Caco-2 (cell line): ENCODE results near the gene TPH2. TPM values are rescaled to one million over a fixed set of nuclear protein-coding genes. Genes with fewer than 3 reads are reported as not detected.

Experiments used
- BruUV-seq: library from RNA; stranded (reverse); fragments of 400-500 nt; replicated peaks from 2 replicates; lab custom pipeline; 2021; lab: Mats Ljungman, UMichigan
- CTCF ChIA-PET: fragments of 300-600 bp; sonication (Branson Sonifier 250); formaldehyde crosslinking; loops from one replicate; lab custom pipeline; 2022; ENCODE audit warnings: antibody characterized with exemption; lab: Charles Lee
- POLR2A ChIA-PET: fragments of 300-600 bp; sonication (Branson Sonifier 250); formaldehyde crosslinking; loops from one replicate; lab custom pipeline; 2022; ENCODE audit warnings: antibody characterized with exemption; lab: Charles Lee
- DNase-seq, 2 experiments: peaks; one replicate each; pipeline versions ENCODE4 v3.0.0 to v3.0.0-alpha.2; 2020 to 2022
- H3K27me3 ChIP-seq: replicated peaks from 2 replicates; pipeline ENCODE4 v1.6.0; 2011; ENCODE audit warnings: low read length; ENCODE audit not compliant: control insufficient read depth, insufficient read depth
- H3K36me3 ChIP-seq: 2 replicates; pipeline ENCODE4 v1.5.1; 2011; ENCODE audit warnings: low read length; ENCODE audit not compliant: control insufficient read depth, insufficient read depth
- H3K4me1 ChIP-seq: fragments of 250-450 bp; sonication (Bioruptor Pico); 2 replicates; pipeline ENCODE4 v1.5.1; 2020; ENCODE audit warnings: mild to moderate bottlenecking
- H3K4me3 ChIP-seq: 2 replicates; pipeline ENCODE4 v1.5.1; 2011; ENCODE audit warnings: low read depth, mild to moderate bottlenecking, control low read depth, low read length
- H3K9me3 ChIP-seq: fragments of 250-450 bp; sonication (Bioruptor Pico); 2 replicates; pipeline ENCODE4 v1.5.1; 2020; ENCODE audit warnings: mild to moderate bottlenecking, moderate library complexity
- H3K27ac Mint-ChIP-seq: one replicate; pipeline ENCODE4 v1.8.0; 2022; ENCODE audit warnings: mixed read lengths; ENCODE audit not compliant: unreplicated experiment
- H3K27me3 Mint-ChIP-seq: one replicate; pipeline ENCODE4 v1.8.0; 2022; ENCODE audit warnings: mixed read lengths; ENCODE audit not compliant: insufficient read depth, unreplicated experiment
- H3K36me3 Mint-ChIP-seq: one replicate; pipeline ENCODE4 v1.8.0; 2022; ENCODE audit warnings: mild to moderate bottlenecking, mixed read lengths; ENCODE audit not compliant: insufficient read depth, unreplicated experiment
- H3K4me1 Mint-ChIP-seq: one replicate; pipeline ENCODE4 v1.8.0; 2022; ENCODE audit warnings: low read depth, mixed read lengths; ENCODE audit not compliant: unreplicated experiment
- H3K4me3 Mint-ChIP-seq: one replicate; pipeline ENCODE4 v1.8.0; 2022; ENCODE audit warnings: mild to moderate bottlenecking, moderate library complexity, mixed read lengths; ENCODE audit not compliant: unreplicated experiment
- H3K9me3 Mint-ChIP-seq: one replicate; pipeline ENCODE4 v1.8.0; 2022; ENCODE audit warnings: mixed read lengths; ENCODE audit not compliant: unreplicated experiment
- intact Hi-C: fragments of 100-400 bp; cut with micrococcal nuclease; formaldehyde crosslinking; loops from one replicate; pipeline ENCODE4 v1.10.0; 2022; ENCODE audit not compliant: unreplicated experiment
- total RNA-seq: library from RNA; stranded (reverse); gene quantifications from 2 replicates; pipeline ENCODE4 v1.2.3, GENCODE V29; 2022
- TF ChIP-seq, protein P1 (sequence below), 2 experiments: fragments of 200-600 bp in 1 of 2; IDR thresholded peaks; 1 replicate in 1 of 2; 2 replicates in 1 of 2; pipeline versions ENCODE4 v1.5.1 to v1.8.0; 2011 to 2022; ENCODE audit warnings: antibody characterized with exemption in 1 of 2, control low read depth in 1 of 2, inconsistent platforms in 1 of 2, low read depth in 1 of 2, low read length in 1 of 2, mild to moderate bottlenecking in 1 of 2, moderate library complexity in 1 of 2; ENCODE audit not compliant: insufficient read depth in 1 of 2, severe bottlenecking in 1 of 2, unreplicated experiment in 1 of 2

TPH2 gene
- total RNA-seq, 1 experiment from 2014 or later, result not detected

DNA sequence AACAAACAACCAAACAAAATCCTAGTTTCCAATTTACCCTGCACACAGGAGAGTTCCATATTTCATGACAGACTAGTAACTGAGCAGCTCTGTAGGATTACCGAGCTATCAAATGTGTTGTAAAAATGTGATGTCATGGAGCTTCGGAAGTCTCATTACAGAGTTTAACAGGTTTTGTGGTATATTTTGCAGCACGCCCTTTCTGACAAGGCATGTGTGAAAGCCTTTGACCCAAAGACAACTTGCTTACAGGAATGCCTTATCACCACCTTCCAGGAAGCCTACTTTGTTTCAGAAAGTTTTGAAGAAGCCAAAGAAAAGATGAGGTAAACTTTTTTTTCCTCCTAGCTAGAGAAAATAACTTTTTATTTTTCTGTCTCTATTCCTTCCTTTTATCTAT, 92.4 kb downstream of the TPH2 start:
- peaks cover 6% of the 10 kb centered on the region for H3K27me3 Mint-ChIP-seq
- intact Hi-C loops, result no loop called here
- H3K9me3 ChIP-seq, result no peaks in the 10 kb centered on the region
- CTCF ChIA-PET, result no interaction called here
- H3K9me3 Mint-ChIP-seq, result no peaks in the 10 kb centered on the region
- no peak overlapping the region for H3K4me3 ChIP-seq
- POLR2A ChIA-PET, result no interaction called here
- H3K27me3 ChIP-seq, result no peaks in the 10 kb centered on the region
- H3K4me1 Mint-ChIP-seq, result no peaks in the 10 kb centered on the region
- no peak overlapping the region for H3K4me3 Mint-ChIP-seq
- H3K4me1 ChIP-seq, result no peaks in the 10 kb centered on the region
- no peak for DNase-seq
- H3K27ac Mint-ChIP-seq, result no peak overlapping the region
- H3K36me3 ChIP-seq, result no peaks in the 10 kb centered on the region
- no TSS peak for BruUV-seq
- no peaks in the 10 kb centered on the region for H3K36me3 Mint-ChIP-seq
- TF ChIP-seq, protein P1, sequence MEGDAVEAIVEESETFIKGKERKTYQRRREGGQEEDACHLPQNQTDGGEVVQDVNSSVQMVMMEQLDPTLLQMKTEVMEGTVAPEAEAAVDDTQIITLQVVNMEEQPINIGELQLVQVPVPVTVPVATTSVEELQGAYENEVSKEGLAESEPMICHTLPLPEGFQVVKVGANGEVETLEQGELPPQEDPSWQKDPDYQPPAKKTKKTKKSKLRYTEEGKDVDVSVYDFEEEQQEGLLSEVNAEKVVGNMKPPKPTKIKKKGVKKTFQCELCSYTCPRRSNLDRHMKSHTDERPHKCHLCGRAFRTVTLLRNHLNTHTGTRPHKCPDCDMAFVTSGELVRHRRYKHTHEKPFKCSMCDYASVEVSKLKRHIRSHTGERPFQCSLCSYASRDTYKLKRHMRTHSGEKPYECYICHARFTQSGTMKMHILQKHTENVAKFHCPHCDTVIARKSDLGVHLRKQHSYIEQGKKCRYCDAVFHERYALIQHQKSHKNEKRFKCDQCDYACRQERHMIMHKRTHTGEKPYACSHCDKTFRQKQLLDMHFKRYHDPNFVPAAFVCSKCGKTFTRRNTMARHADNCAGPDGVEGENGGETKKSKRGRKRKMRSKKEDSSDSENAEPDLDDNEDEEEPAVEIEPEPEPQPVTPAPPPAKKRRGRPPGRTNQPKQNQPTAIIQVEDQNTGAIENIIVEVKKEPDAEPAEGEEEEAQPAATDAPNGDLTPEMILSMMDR (IDR thresholded peaks at IDR 0.05; ENCODE audit: insufficient read depth in 1 of 2, low read depth in 1 of 2, low read length in 1 of 2, severe bottlenecking in 1 of 2, unreplicated experiment in 1 of 2), result no peak

DNA sequence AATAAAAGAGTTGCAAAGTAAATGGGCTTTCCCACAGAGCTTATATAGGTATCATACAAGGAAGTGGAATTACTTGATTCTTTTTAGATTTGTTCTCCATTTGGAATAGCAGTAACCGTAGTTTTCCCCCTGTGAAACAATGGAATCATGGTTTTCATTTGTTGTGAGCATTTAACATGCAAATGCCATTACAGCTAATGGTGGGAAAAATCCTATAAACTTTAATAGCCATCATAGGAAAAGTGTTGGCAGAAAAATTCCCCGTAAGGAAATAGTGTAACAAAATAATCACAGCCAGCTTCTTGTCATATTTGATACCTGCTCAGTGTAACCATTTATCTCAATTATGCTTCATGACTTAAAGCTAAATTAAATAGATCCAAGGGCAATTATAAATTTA, 95.3 kb downstream of the TPH2 start:
- Mint-ChIP-seq H3K27me3 (peaks cover 6% of the 10 kb centered on the region), H3K36me3 (no peaks in the 10 kb centered on the region), H3K4me3 (no peak overlapping the region), H3K9me3 (peaks cover 1% of the 10 kb centered on the region), H3K27ac (no peak overlapping the region), H3K4me1 (no peaks in the 10 kb centered on the region)
- no peak for DNase-seq
- Histone ChIP-seq H3K27me3 (no peaks in the 10 kb centered on the region), H3K36me3 (no peaks in the 10 kb centered on the region), H3K4me1 (no peaks in the 10 kb centered on the region), H3K4me3 (no peak overlapping the region), H3K9me3 (no peaks in the 10 kb centered on the region)
- POLR2A ChIA-PET, result no interaction called here
- TF ChIP-seq, protein P1 (IDR thresholded peaks at IDR 0.05; ENCODE audit: insufficient read depth in 1 of 2, low read depth in 1 of 2, low read length in 1 of 2, severe bottlenecking in 1 of 2, unreplicated experiment in 1 of 2), result no peak
- intact Hi-C loops, result no loop called here
- no TSS peak for BruUV-seq
- CTCF ChIA-PET, result no interaction called here

DNA sequence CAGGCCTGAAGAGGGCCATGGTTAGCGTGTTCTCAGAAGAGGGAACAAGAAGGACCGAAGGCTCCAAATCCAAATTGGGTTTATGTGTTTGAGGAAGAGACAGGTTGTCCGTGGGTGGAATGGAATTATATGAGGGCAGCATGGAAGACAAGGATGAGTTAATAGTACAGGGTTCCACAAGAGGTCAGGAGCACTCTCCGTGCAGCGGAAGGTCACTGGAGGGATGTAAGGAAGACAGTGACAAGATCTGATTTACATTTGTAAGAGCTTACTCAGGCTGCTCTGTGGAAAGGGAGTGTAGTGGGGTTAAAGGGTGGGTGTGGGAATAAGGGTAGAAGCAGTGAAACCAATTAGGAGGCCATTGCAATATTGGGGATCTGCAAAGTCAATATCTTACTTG, 97.0 kb downstream of the TPH2 start:
- TF ChIP-seq, protein P1 (IDR thresholded peaks at IDR 0.05; ENCODE audit: insufficient read depth in 1 of 2, low read depth in 1 of 2, low read length in 1 of 2, severe bottlenecking in 1 of 2, unreplicated experiment in 1 of 2), result no peak
- ChIA-PET POLR2A (no interaction called here), CTCF (no interaction called here)
- H3K27me3 Mint-ChIP-seq, result peaks cover 6% of the 10 kb centered on the region
- H3K27ac Mint-ChIP-seq, result no peak overlapping the region
- no peak overlapping the region for H3K4me3 ChIP-seq
- H3K4me1 Mint-ChIP-seq, result no peaks in the 10 kb centered on the region
- no peak overlapping the region for H3K4me3 Mint-ChIP-seq
- no peaks in the 10 kb centered on the region for H3K36me3 Mint-ChIP-seq
- no peaks in the 10 kb centered on the region for H3K36me3 ChIP-seq
- no peaks in the 10 kb centered on the region for H3K9me3 ChIP-seq
- intact Hi-C loops, result no loop called here
- peaks cover 10% of the 10 kb centered on the region for H3K9me3 Mint-ChIP-seq
- no peaks in the 10 kb centered on the region for H3K27me3 ChIP-seq
- no peaks in the 10 kb centered on the region for H3K4me1 ChIP-seq
- no TSS peak for BruUV-seq
- DNase-seq, result no peak
